Stimulated activated CD8-positive, alpha-beta memory T cell treated with anti-CD3 and anti-CD28 coated beads, Interleukin-2, amount 100 ng/mL, for 1 hour (primary cell): ENCODE results near the gene CASP1.
"Not testable (repeated sequence)": the region's sequence is repeated elsewhere in the genome, so short reads cannot be mapped to it uniquely, and the experiment has no call there.

Source experiments
- DNase-seq, 2 donors: peaks; one replicate each; pipeline ENCODE4 v3.0.0-alpha.2; 2020; ENCODE audit warnings: low read depth in 2 of 2

Gene CASP1

GRCh38 chr11:105034813-105035620 lies at the start of gene CASP1:
CASP1 (minus strand) TSS chr11:105035144; CDS start chr11:105035113, 31 bp downstream.
- DNase-seq = no peak

- no peak for DNase-seq
Observed at GRCh38 chr11:105081412-105082150, 46.6 kb upstream of the CASP1 start.

GRCh38 chr11:105080171-105080906 lies 45.4 kb upstream of the CASP1 start:
- DNase-seq = not testable (repeated sequence)

- DNase-seq = no peak
Observed at GRCh38 chr11:105078283-105078682, 43.3 kb upstream of the CASP1 start.

GRCh38 chr11:105077141-105077790 lies 42.3 kb upstream of the CASP1 start:
- not testable (repeated sequence) for DNase-seq

GRCh38 chr11:105074166-105074530 lies 39.2 kb upstream of the CASP1 start:
- DNase-seq = no peak

- DNase-seq = no peak
Observed at GRCh38 chr11:105073456-105074165, 38.7 kb upstream of the CASP1 start.

GRCh38 chr11:105072080-105072479 lies 37.1 kb upstream of the CASP1 start:
- DNase-seq = not testable (repeated sequence)

GRCh38 chr11:105071089-105071732 lies 36.3 kb upstream of the CASP1 start:
- no peak for DNase-seq

GRCh38 chr11:105070306-105070705 lies 35.4 kb upstream of the CASP1 start:
- DNase-seq = no peak

GRCh38 chr11:105069749-105070148 lies 34.8 kb upstream of the CASP1 start:
- not testable (repeated sequence) for DNase-seq

- DNase-seq = not testable (repeated sequence)
Observed at GRCh38 chr11:105063245-105063941, 28.4 kb upstream of the CASP1 start.

- DNase-seq = no peak
Observed at GRCh38 chr11:105057432-105057831, 22.5 kb upstream of the CASP1 start.

GRCh38 chr11:105056446-105056845 lies 21.5 kb upstream of the CASP1 start:
- DNase-seq = no peak

GRCh38 chr11:105054723-105055493 lies 20.0 kb upstream of the CASP1 start:
- DNase-seq = no peak

- DNase-seq = no peak
Observed at GRCh38 chr11:105052487-105052886, 17.5 kb upstream of the CASP1 start.

GRCh38 chr11:105051559-105051958 lies 16.6 kb upstream of the CASP1 start:
- DNase-seq = no peak

- DNase-seq = no peak
Observed at GRCh38 chr11:105049481-105049880, 14.5 kb upstream of the CASP1 start.

- no peak for DNase-seq
Observed at GRCh38 chr11:105046898-105047579, 12.1 kb upstream of the CASP1 start.
